ENCODE results near the gene USHBP1.

GRCh38 chr19:17264641-17264979 lies at the start of gene USHBP1:
- TF ChIP-seq CTCF (IDR thresholded peaks at IDR 0.05), result no peak
- TF ChIP-seq POLR2A (IDR thresholded peaks at IDR 0.05), result no peak
